Head of caudate nucleus (tissue), 42 donors: ENCODE results near the gene HSPB7.
"Not testable (repeated sequence)": the region's sequence is repeated elsewhere in the genome, so short reads cannot be mapped to it uniquely, and the experiment has no call there.

Source experiments
- DNase-seq, 42 donors: peaks; one replicate each; pipeline versions ENCODE4 v3.0.0 to v3.0.0-alpha.2; 2020 to 2021; ENCODE audit warnings: mixed read lengths in 7 of 42
- intact Hi-C: fragments of 100-400 bp; cut with DNase I; formaldehyde crosslinking; loops from one replicate; pipeline ENCODE4 v1.15.0; 2022

Gene HSPB7

GRCh38 chr1:16013220-16013907, 4.5 kb downstream of the HSPB7 start:
- intact Hi-C loops: no loop called here

DNA sequence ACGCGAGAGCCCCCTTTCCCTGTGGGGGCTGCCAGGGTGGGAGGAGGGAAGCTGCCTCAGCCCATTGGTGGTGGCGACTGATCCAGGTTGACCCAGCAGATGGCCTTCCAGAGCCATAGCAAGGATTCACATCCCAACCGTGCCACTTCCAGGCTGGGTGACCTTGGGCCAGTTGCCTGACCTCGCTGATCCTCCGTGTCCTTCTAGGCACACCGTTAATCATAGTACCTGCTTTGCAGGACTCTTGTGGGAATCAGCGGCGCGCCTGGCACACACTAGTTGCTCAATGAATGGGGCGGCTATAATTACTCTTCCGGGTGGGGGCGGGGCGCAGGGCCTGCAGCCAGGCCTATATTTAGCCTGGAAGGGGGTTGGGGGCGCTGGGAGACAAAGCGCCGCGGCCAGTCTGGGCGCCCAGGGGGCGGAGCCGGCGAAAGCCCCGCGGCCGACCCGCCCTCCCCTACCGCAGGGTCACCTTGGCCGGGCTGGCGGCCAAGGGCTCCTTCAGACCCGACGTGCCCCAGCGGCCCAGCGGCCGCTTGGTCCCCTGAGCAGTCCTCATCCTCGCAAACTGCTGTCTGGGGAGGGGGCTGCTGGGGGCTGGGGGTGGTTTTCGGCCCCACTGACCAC, 5.1 kb downstream of the HSPB7 start:
- intact Hi-C loops: no loop called here
- DNase-seq: peak in 5 of 42 donors; percentile 10 to 46 (median 15)

More at GRCh38 chr1:16013220-16013907, 4.5 kb downstream of the HSPB7 start:
- DNase-seq: peak in 2 of 42 donors; percentile 12 to 38

GRCh38 chr1:16011936-16012589, 5.8 kb downstream of the HSPB7 start:
- intact Hi-C loops: no loop called here
- no peak for DNase-seq

DNA sequence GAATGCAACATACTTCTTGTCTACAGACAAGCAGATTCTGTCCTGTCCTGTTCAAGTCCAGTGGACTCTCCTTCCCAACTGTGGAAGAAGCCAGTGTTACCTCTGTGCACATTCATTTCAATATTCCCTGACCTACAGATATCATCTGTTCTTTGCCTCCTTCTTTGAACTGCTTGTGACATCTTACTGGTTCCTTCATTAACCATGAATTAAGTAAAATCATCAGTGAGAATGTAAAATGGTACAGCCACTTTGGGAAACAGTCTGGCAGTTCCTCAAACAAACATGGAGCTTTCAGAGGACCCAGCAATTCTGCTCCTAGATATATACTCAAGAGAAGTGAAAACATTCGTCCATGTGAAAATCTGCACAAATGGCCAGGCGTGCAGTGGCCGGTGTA, 7.0 kb downstream of the HSPB7 start:
- no peak for DNase-seq
- intact Hi-C loops: no loop called here

DNA sequence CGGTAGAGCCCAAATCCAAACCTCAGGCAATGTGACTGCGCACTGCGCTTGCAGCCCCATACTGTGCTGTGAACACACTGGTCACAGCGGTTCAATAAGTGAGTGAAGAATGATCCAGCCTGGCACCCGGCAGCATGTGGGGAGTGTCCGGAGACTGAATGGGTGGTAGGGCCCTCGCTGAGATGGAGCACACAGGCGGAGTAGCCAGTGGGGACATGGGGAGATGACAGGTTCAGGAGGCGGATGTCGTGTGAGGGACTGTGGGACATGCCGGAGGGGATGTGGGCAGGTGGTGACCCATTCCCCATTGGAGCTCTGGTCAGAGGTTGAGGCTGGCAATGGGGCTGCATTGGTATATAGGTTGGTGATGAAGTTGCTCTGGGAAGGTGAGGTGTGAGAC, 8.2 kb downstream of the HSPB7 start:
- DNase-seq: no peak
- intact Hi-C loops: loop anchor here (2.0 kb wide), 1 partner anchor 47 kb away; no protein-coding TSS in a partner anchor

GRCh38 chr1:16009030-16009460, 8.8 kb downstream of the HSPB7 start:
- intact Hi-C loops: loop anchor here (2.0 kb wide), 1 partner anchor 48 kb away; no protein-coding TSS in a partner anchor
- peak in 41 of 42 donors; percentile 65 to 93 (median 82) for DNase-seq

DNA sequence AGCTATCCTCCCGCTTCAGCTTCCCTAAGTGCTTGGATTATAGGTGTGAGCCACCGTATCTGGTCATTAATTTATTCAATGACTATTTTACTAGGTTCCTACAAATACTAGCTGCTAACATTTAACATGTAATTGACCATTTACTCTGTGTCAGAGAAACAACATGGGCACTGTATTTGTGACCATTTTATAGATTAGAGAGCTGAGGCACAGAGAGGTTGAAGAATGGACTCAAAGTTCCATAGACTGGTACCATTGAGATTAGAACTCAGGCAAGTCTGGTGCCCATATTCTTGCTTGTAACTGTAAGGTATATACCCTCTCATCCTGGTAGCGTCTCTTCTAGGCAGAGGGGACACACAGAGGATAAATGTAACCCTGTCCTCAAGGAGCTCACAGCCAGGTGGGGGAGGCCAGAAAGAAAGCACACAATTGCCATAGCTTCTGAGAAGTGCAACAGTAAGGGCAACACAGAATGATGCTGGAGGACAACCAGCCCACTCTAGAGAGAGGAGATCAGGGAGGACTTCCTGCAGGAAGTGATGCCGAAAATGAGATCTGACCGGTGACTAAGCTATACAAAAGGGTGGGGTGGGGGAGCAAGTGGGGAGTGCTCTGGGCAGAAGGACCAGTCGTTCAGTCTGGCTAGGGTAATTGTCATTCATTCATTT, 10.0 kb downstream of the HSPB7 start:
- no peak for DNase-seq
- intact Hi-C loops: loop anchor here (2.0 kb wide), 1 partner anchor 49 kb away; no protein-coding TSS in a partner anchor

DNA sequence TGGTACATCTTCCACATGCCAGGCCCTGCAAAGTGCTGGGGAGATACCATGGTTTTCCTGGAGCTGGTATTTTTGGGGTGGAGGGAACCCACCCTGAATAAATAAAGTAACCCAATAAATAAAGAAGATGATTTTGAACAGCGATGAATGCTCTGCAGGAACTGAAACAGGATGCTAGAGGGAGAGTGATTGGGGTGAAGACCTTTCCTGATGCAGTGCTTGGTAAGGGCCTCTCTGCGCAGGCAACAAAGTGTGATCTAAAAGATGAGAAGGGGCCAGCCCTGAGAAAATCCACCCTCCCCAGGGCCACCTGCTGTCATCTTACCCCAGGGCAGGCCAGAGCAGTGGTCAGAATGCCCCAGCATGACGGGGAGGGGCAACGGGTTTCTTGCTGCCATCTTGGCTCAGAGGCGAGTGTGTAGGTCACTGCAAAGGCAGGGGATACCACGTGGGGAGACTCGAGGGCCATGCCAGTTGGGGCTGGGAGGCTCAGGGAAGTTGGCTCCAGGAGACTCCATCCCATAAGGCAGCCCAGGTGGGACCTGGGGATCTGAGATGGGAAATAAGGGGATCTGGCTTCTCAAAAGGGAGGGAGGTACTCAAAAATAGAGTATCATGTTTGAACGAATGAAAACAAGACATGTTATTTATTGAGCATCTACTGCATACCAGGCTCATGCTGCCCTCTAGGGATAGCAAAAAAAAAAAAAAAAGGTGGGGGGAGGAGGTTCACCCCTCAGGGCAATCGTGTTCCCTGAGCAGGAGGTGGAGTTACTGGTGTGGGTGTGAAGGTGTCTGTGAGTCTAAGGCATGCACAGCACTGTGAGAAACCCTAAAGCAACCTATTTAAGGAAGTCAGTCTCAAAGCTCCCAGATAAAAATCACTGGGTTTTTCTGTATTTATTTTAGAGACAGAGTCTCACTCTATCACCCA, 11.0 kb downstream of the HSPB7 start:
- intact Hi-C loops: no loop called here
- DNase-seq: no peak

DNA sequence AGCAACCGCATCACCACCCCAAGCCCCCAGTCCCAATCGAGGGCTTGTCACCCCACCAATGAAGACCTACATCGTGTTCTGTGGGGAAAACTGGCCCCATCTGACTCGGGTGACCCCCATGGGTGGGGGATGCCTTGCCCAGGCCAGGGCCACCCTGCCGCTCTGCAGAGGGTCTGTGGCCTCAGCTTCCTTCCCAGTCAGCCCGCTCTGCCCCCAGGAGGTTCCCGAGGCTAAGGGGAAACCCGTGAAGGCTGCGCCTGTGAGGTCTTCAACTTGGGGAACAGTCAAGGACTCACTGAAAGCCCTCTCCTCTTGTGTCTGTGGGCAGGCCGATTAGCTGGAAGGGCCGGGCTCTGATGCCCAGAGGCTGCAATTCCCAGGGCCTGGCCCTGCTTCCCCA, 11.8 kb downstream of the HSPB7 start:
- intact Hi-C loops: no loop called here
- no peak for DNase-seq

DNA sequence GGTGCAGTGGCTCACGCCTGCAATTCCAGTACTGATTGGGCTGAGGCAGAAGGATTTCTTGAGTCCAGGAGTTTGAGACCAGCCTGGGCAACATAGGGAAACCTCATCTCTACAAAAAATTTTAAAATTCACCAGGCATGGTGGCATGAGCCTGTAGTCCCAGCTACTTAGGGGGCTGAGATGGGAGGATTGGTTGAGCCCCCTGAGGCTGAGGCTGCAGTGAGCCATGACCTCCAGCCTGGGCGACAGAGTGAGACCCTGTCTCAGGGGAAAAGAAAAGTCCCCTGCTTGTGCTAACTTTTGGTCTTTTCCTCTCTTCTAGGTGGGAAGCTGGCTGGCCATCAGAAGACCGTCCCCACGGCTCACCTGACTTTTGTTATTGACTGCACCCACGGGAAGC, 12.2 kb downstream of the HSPB7 start:
- no peak for DNase-seq
- intact Hi-C loops: no loop called here

DNA sequence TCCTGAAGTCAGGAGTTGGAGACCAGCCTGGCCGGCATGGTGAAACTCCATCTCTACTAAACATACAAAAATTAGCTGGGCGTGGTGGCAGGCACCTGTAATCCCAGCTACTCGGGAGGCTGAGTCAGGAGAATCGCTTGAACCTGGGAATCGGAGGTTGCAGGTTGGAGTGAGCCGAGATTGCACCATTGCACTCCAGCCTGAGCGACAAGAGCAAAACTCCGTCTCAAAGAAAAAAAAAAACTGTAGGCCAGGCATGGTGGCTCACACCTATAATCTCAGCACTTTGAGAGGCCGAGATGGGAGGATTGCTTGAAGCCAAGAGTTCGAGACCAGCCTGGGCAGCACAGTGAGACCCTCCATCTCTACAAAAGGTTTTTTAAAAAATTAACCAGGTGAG, 16.6 kb downstream of the HSPB7 start:
- intact Hi-C loops, DNase-seq: not testable (repeated sequence)

DNA sequence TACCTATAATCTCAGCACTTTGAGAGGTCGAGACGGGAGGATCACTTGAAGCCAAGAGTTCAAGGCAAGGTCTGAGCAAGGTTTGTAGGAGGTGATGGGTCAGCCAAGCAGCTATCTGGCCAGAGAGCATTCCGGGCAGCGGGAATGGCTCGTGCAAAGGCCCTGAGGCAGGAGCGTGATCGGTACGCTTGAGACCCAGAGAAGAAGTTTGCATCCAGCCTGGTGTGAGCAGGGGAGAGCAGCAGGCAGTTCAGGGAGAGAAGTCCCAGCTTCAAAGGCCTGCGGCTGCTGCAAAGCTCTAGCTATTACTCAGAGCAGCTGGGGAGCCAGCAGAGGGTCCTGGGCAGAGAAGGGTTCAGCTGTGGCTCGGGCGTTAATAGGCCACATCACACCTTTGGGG, 18.9 kb downstream of the HSPB7 start:
- no peak for DNase-seq
- intact Hi-C loops: loop anchor here (10.0 kb wide), 2 partner anchors 114 to 204 kb away; no protein-coding TSS in a partner anchor

DNA sequence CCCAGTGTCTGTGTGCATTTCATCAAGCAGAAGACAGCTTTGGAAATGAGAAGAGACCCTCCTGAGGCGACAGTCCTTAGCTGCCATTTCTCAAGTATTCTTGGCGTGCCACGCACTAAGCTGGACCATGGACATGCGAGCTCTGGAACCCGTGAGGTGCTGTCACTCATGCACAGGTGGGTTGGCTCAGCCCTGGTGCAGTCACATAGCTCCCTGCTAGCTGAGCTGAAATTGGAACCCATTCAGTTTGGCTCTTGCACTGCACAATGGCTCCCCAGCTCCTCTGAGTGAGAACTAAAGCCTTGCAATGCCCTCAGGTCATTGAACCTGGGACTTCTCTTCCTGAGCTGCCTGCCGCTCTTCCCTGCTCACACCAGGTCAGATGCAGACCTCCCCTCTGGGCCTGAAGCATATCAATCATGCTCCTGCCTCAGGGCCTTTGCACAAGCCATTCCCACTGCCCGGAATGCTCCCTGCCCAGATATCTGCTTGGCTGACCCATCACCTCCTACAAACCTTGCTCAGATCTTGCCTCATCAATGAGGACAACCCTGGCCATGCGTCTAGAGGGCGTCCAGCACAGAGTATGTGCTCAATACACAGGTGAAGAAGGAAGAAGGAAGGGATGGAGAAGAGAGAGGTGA, 20.1 kb downstream of the HSPB7 start:
- no peak for DNase-seq
- intact Hi-C loops: loop anchor here (10.0 kb wide), 2 partner anchors 113 to 203 kb away; no protein-coding TSS in a partner anchor

GRCh38 chr1:15997076-15997585, 20.7 kb downstream of the HSPB7 start:
- no peak for DNase-seq
- intact Hi-C loops: loop anchor here (10.0 kb wide), 2 partner anchors 112 to 202 kb away; no protein-coding TSS in a partner anchor

GRCh38 chr1:15994590-15995351, 23.1 kb downstream of the HSPB7 start:
- DNase-seq: peak; percentile 44 to 93 (median 80)

DNA sequence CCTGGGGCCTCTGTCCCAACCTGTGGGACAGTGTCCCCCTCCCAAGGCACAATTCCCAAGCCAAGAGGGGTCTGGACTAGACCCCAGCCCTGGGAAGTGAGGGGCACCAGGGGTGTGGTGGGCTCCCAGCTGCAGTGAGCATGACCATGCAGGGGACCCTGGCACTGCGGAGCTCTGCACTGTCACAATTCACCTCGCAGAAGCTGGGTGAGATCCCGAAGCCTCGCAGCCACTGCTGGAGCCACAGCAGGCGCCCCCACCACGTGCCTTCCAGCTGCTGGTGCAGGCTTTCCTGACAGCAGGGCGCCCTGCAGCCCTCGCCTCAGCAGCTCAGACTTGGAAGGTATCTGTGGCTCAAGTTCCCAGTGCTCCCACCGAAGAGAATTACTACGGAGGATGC, 23.8 kb downstream of the HSPB7 start:
- no peak for DNase-seq

More at GRCh38 chr1:15994590-15995351, 23.1 kb downstream of the HSPB7 start:
- intact Hi-C loops: loop anchor here (10.0 kb wide), 2 partner anchors 110 to 200 kb away; no protein-coding TSS in a partner anchor

More for the DNA sequence above, 23.8 kb downstream of the HSPB7 start:
- intact Hi-C loops: loop anchor here (10.0 kb wide), 2 partner anchors 109 to 199 kb away; no protein-coding TSS in a partner anchor
